NK-92 (cell line): ENCODE results near the gene RNF40.
"Not testable (repeated sequence)": the region's sequence is repeated elsewhere in the genome, so short reads cannot be mapped to it uniquely, and the experiment has no call there.

ENCODE experiments used
- DNase-seq: peaks from one replicate; lab custom pipeline; 2025; ENCODE audit not compliant: unreplicated experiment; lab: John Stamatoyannopoulos, UW

The RNF40 gene

DNA sequence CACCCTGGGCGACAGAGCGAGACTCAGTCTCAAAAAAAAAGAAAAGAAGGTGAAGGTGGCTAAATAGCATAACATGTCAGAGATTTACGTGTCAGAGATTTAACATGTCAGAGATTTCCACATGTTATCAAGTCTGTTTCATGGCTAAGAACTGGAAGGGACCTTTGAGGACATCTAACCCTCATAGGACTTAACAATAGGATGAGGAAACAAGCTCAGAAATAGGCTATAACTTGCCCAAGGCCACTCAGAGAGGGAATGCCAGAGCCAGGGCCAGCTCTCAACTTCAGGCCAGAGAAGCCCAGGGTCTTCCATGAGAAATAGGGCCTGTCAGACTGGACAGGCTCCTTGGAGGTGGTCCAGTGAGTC, 51.7 kb downstream of the RNF40 start:
- DNase-seq = no peak

- no peak for DNase-seq
Observed at GRCh38 chr16:30816769-30817168, 54.6 kb downstream of the RNF40 start.

DNA sequence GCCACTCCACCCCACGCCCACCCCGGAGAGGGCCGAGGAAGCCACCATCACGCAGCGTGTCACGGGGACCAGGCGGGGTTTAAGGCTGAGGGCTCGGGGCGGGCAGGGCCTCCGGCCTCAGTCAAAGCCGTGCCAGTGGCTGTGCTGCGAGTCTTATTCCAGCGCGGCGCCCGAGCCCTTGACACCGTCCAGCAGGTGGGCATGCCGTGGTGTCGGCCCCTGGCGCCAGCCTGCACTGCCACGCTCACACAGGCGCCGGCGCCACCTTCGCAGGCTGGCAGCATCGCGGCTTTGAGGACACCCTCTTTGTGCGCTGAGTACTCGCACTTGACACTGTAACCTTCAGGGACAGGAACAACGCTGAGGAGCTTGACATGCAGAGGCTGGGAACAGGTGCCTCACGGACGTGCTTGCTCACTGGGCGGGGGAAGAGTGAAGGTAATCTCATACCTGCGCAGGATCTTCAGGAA, 58.9 kb downstream of the RNF40 start:
- no peak for DNase-seq

DNA sequence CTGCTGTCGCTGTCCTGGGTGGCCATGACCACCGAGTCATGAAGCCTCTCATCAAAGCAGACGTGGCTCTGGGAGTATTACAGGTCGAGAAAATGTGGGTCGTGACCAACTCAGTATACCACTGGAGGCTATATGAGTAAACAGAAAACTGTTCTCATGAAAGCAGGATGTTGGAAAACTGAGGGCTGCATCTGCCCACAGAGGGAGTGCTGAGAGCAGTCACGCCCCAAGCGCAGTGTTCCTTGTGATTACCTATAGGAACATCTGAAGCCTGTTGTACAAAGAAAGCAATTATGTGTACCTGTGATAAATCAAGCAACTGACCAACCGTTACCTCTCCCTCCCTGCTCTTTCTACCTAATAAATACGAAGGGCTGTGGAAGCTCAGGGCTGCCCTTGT, 59.3 kb downstream of the RNF40 start:
- DNase-seq = not testable (repeated sequence)

DNA sequence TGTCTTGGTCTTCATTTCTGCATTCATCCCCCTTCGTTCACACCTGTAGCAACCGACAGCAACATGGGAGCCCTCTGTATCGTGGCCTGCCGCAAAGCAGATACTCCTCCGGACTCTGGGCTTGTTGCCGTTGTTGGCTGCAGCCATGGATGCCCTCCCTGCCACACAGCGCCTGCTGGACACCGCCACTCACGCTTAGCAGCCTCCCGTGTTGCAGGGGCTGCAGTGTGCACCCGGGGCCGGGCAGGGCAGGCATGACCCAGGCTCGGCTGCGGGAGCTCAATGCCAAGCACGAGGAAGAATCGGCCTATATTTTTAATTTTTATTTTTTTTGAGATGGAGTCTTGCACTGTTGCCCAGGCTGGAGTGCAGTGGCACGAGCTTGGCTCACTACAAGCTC, 59.8 kb downstream of the RNF40 start:
- no peak for DNase-seq
